Germinal center (tissue), 1 donor: Measurements from ENCODE around the gene EEF1A2.

Experiments
- DNase-seq: peaks from one replicate; pipeline ENCODE4 v3.0.0; 2012; ENCODE audit warnings: mixed read lengths, low spot score

The EEF1A2 gene

GRCh38 chr20:63498960-63499337 is at the start of gene EEF1A2:
Gene EEF1A2 (minus strand): TSS chr20:63499083. CDS start chr20:63497763, 1,320 bp downstream.
- DNase-seq, result peak; percentile 67

GRCh38 chr20:63548542-63548941 is 49.7 kb upstream of the EEF1A2 start:
- DNase-seq, result no peak

- DNase-seq, result no peak
Observed at GRCh38 chr20:63547725-63548480, 49.0 kb upstream of the EEF1A2 start, which contains the start of gene SRMS. Gene SRMS (minus strand): TSS chr20:63547749. CDS start chr20:63547463, 286 bp downstream.

GRCh38 chr20:63546956-63547724 is 48.3 kb upstream of the EEF1A2 start:
- DNase-seq, result no peak

GRCh38 chr20:63546256-63546955 is 47.5 kb upstream of the EEF1A2 start:
- DNase-seq, result no peak

GRCh38 chr20:63545814-63546213 is 46.9 kb upstream of the EEF1A2 start:
- peak; percentile 47 for DNase-seq

- no peak for DNase-seq
Observed at GRCh38 chr20:63544958-63545516, 46.2 kb upstream of the EEF1A2 start.

GRCh38 chr20:63544241-63544957 is 45.5 kb upstream of the EEF1A2 start:
- DNase-seq, result no peak

GRCh38 chr20:63543733-63544132 is 44.9 kb upstream of the EEF1A2 start:
- no peak for DNase-seq

- DNase-seq, result no peak
Observed at GRCh38 chr20:63543131-63543530, 44.2 kb upstream of the EEF1A2 start.

GRCh38 chr20:63542696-63543095 is 43.8 kb upstream of the EEF1A2 start:
- peak; percentile 76 for DNase-seq

- DNase-seq, result peak; percentile 36
Observed at GRCh38 chr20:63542031-63542559, 43.2 kb upstream of the EEF1A2 start.

- no peak for DNase-seq
Observed at GRCh38 chr20:63541371-63541770, 42.5 kb upstream of the EEF1A2 start.

GRCh38 chr20:63540417-63541186 is 41.7 kb upstream of the EEF1A2 start:
- DNase-seq, result no peak

- no peak for DNase-seq
Observed at GRCh38 chr20:63539441-63540370, 40.8 kb upstream of the EEF1A2 start.

- DNase-seq, result no peak
Observed at GRCh38 chr20:63539092-63539430, 40.2 kb upstream of the EEF1A2 start.

- no peak for DNase-seq
Observed at GRCh38 chr20:63538204-63539091, 39.6 kb upstream of the EEF1A2 start.

- DNase-seq, result peak; percentile 98
Observed at GRCh38 chr20:63537525-63538203, 38.8 kb upstream of the EEF1A2 start.
